Mucosa of stomach (tissue), 1 donor: ENCODE results near the gene CAMSAP1.

Experiments
- H3K27me3 ChIP-seq: one replicate; pipeline ENCODE4 v1.7.0; 2013; ENCODE audit warnings: mild to moderate bottlenecking, low read length; ENCODE audit not compliant: control insufficient read depth, insufficient read depth
- H3K36me3 ChIP-seq: one replicate; pipeline ENCODE4 v1.7.0; 2013; ENCODE audit warnings: low read length; ENCODE audit not compliant: control insufficient read depth, insufficient read depth
- H3K4me1 ChIP-seq: one replicate; pipeline ENCODE4 v1.7.0; 2013; ENCODE audit warnings: mild to moderate bottlenecking, low read length; ENCODE audit not compliant: control insufficient read depth, insufficient read depth
- H3K4me3 ChIP-seq: one replicate; pipeline ENCODE4 v1.7.0; 2013; ENCODE audit warnings: low read length
- H3K9ac ChIP-seq: one replicate; pipeline ENCODE4 v1.7.0; 2013; ENCODE audit warnings: mild to moderate bottlenecking, low read length, moderate library complexity
- H3K9me3 ChIP-seq: one replicate; pipeline ENCODE4 v1.7.0; 2013; ENCODE audit warnings: mild to moderate bottlenecking, low read length, moderate library complexity; ENCODE audit not compliant: control insufficient read depth
- donor health status: Pancreatic carcinoma.

The CAMSAP1 gene

GRCh38 chr9:135780626-135781025, 126.7 kb downstream of the CAMSAP1 start:
- no peak overlapping the region for H3K9ac ChIP-seq
- no peaks in the 10 kb centered on the region for H3K4me1 ChIP-seq
- no peaks in the 10 kb centered on the region for H3K9me3 ChIP-seq
- no peak overlapping the region for H3K4me3 ChIP-seq
- H3K27me3 ChIP-seq, result no peaks in the 10 kb centered on the region
- H3K36me3 ChIP-seq, result no peaks in the 10 kb centered on the region

DNA sequence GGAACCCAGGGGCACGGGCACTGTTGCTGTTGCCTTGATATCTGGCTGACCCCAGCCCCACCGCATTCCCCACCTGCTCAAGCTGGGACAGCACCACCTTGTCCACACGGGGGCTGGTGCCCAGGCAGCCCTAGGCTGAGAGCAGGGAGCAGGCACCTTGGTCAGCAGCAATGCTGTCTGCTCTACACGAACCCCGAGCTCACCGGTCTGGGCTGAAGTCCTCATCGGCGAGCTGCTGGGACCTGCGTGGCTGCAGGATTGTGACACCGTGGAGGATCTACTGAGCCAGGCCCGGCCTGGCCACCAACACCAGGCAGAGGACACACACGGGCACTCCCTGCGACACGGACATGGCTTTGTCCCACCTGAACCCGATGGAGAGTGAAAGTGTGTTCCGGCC, 127.3 kb downstream of the CAMSAP1 start:
- no peaks in the 10 kb centered on the region for H3K36me3 ChIP-seq
- no peak overlapping the region for H3K9ac ChIP-seq
- H3K27me3 ChIP-seq, result no peaks in the 10 kb centered on the region
- no peak overlapping the region for H3K4me3 ChIP-seq
- no peaks in the 10 kb centered on the region for H3K4me1 ChIP-seq
- H3K9me3 ChIP-seq, result no peaks in the 10 kb centered on the region

DNA sequence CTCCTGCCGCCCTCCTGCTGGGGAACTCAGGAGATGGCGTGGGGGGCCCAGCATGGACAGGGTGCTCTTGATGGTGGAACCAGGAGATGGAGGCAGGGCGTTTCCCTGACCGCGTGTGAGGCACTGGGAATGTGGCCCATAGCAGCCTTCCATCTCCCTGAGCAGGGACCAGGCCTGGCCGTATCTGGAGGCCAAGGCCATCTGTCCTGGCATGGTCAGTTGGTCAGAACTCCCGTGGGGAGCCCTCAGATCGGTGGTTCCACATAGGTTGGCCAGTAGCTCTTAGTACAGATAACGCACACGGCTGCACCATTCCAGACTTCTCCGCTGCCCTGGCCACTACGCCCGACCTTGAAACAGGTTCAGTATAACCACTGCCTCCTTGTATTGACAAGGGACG, 127.8 kb downstream of the CAMSAP1 start:
- Histone ChIP-seq H3K9me3 (no peaks in the 10 kb centered on the region), H3K36me3 (no peaks in the 10 kb centered on the region), H3K9ac (no peak overlapping the region), H3K4me1 (no peaks in the 10 kb centered on the region), H3K4me3 (no peak overlapping the region), H3K27me3 (no peaks in the 10 kb centered on the region)

DNA sequence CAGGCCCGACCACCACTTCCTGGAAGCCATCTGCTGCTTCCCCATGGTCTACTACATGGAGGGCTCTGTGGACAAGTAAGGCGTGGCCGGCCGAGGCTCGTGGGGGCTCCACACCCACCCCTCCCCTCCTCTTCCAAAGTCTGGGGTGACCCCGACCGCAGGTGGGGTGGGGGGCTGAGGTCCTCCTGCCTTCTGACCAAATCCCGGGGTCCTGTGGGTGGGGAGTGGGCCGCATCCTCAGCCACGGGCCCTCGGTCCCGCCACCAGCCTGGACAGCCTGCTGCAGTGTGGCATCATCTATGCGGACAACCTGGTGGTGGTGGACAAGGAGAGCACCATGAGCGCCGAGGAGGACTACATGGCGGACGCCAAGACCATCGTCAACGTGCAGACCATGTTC, 128.9 kb downstream of the CAMSAP1 start:
- no peak overlapping the region for H3K9ac ChIP-seq
- no peaks in the 10 kb centered on the region for H3K36me3 ChIP-seq
- H3K4me3 ChIP-seq, result no peak overlapping the region
- no peaks in the 10 kb centered on the region for H3K9me3 ChIP-seq
- no peaks in the 10 kb centered on the region for H3K4me1 ChIP-seq
- H3K27me3 ChIP-seq, result no peaks in the 10 kb centered on the region

- H3K27me3 ChIP-seq, result no peaks in the 10 kb centered on the region
- no peak overlapping the region for H3K9ac ChIP-seq
- H3K9me3 ChIP-seq, result no peaks in the 10 kb centered on the region
- no peaks in the 10 kb centered on the region for H3K36me3 ChIP-seq
- H3K4me1 ChIP-seq, result no peaks in the 10 kb centered on the region
- no peak overlapping the region for H3K4me3 ChIP-seq
Observed at GRCh38 chr9:135777623-135778177, 129.6 kb downstream of the CAMSAP1 start.

- Histone ChIP-seq H3K9me3 (no peaks in the 10 kb centered on the region), H3K27me3 (no peaks in the 10 kb centered on the region), H3K9ac (no peak overlapping the region), H3K36me3 (no peaks in the 10 kb centered on the region), H3K4me1 (no peaks in the 10 kb centered on the region), H3K4me3 (no peak overlapping the region)
Observed at GRCh38 chr9:135776893-135777622, 130.3 kb downstream of the CAMSAP1 start.

- Histone ChIP-seq H3K9me3 (no peaks in the 10 kb centered on the region), H3K4me1 (no peaks in the 10 kb centered on the region)
Observed at GRCh38 chr9:135775911-135776310, 131.4 kb downstream of the CAMSAP1 start.

DNA sequence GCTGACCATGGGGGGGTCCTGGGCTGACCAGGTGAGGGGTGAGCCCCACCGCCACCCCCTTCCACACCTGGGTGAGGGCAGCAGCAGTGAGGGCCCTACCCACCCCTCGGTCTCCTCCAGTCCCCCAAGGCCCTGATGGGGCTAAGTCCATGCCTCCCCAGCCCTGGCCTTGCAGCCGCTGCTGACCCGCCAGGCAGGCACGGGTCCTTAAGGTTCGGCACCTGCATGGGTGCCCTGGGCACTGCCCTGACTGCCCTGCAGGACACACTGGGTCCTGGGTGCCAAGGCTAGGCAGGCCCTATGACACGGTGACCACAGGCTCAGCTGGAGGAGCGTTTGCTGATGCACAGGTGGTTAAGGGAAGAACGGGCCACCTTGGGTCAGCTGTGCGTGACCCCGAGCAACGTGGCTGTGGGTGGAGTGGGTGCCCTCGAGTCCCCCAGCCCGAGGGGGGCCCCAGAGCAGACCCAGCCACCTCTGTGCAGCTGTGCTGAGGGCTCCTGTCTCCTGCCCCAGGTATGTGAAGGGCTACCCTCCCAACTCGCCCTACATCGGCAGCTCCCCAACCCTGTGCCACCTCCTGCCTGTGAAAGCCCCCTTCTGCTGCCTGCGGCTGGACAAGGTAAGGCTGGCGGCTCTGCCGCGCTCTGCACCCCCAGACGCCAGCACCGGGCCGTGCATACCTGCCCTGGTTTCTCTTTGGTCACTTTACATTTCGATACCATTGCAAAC, 132.4 kb downstream of the CAMSAP1 start:
- Histone ChIP-seq H3K9me3 (no peaks in the 10 kb centered on the region), H3K36me3 (no peaks in the 10 kb centered on the region), H3K4me1 (no peaks in the 10 kb centered on the region), H3K4me3 (no peak overlapping the region), H3K27me3 (no peaks in the 10 kb centered on the region), H3K9ac (no peak overlapping the region)

More at GRCh38 chr9:135775911-135776310, 131.4 kb downstream of the CAMSAP1 start:
- Histone ChIP-seq H3K4me3 (no peak overlapping the region), H3K9ac (no peak overlapping the region), H3K36me3 (no peaks in the 10 kb centered on the region), H3K27me3 (no peaks in the 10 kb centered on the region)

DNA sequence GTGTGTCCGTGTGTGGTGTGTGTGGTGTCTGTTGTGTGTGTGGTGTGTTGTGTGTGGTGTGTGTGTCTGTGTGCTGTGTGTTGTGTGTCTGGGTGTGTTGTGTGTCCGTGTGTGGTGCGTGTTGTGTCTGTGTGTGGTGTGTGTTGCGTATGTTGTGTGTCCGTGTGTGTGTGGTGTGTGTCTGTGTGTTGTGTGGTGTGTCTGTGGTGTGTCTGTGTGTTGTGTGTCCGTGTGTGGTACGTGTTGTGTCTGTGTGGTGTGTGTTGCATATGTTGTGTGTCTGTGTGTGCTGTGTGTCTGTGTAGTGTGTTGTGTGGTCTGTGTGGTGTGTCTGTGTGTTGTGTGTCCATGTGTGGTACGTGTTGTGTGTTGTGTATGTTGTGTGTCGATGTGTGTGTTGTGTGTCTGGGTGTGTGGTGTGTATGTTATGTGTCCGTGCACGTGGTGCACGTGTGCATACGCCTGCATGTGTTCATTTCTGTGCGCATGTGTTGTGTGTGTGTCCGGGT, 133.1 kb downstream of the CAMSAP1 start:
- Histone ChIP-seq H3K9me3 (no peaks in the 10 kb centered on the region), H3K36me3 (no peaks in the 10 kb centered on the region), H3K4me1 (no peaks in the 10 kb centered on the region), H3K4me3 (no peak overlapping the region), H3K9ac (no peak overlapping the region), H3K27me3 (no peaks in the 10 kb centered on the region)

- Histone ChIP-seq H3K27me3 (no peaks in the 10 kb centered on the region), H3K4me3 (no peak overlapping the region), H3K4me1 (no peaks in the 10 kb centered on the region), H3K9ac (no peak overlapping the region), H3K36me3 (no peaks in the 10 kb centered on the region), H3K9me3 (no peaks in the 10 kb centered on the region)
Observed at GRCh38 chr9:135773530-135774238, 133.7 kb downstream of the CAMSAP1 start.

DNA sequence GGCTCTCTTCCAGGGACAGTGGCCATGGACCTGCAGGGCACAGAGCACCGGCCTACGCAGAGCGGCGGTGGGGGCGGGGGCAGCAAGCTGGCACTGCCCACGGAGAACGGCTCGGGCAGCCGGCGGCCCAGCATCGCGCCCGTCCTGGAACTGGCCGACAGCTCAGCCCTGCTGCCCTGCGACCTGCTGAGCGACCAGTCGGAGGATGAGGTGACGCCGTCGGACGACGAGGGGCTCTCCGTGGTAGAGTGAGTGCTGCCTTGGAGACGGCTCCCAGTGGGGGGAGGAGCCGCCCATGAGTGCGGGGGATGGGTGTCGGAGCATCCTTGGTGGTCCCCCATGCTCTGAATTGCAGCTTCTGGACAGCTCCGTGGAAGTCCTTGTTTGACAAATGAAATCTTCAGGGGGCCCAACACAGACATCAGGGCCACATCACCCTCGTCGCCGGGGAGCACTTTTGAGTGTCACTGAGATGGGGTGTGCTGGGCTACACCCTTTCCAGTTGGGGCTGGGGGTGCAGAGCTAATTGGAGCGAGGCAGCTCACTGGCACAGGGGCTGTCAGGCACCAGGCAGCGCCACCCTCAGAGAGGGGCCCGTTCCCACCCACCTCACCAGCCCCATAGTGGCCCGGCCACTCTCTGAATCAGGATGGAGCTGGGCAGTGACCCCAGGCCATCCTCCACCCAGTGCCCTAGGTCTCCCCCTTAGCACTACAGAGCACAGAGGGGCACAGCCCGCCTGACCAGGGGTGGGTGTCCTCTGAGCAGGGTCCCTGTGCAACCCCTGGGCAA, 134.4 kb downstream of the CAMSAP1 start:
- Histone ChIP-seq H3K36me3 (no peaks in the 10 kb centered on the region), H3K9ac (no peak overlapping the region)

More for the DNA sequence above, 134.4 kb downstream of the CAMSAP1 start:
- H3K4me3 ChIP-seq, result no peak overlapping the region
- H3K27me3 ChIP-seq, result no peaks in the 10 kb centered on the region
- no peaks in the 10 kb centered on the region for H3K9me3 ChIP-seq
- H3K4me1 ChIP-seq, result no peaks in the 10 kb centered on the region
